CD4-positive, alpha-beta memory T cell (primary cell): ENCODE measurements around the gene JADE1. TPM values are rescaled to one million over a fixed set of nuclear protein-coding genes. Genes with fewer than 3 reads are reported as not detected.

Experiments
- CTCF ChIA-PET: fragments of 350-600 bp; sonication (Branson Sonifier 250); formaldehyde crosslinking; loops from one replicate; lab custom pipeline; 2021; ENCODE audit warnings: inconsistent platforms; ENCODE audit not compliant: partially characterized antibody; lab: Charles Lee
- POLR2A ChIA-PET: fragments of 350-600 bp; sonication (Branson Sonifier 250); formaldehyde crosslinking; loops from one replicate; lab custom pipeline; 2021; ENCODE audit not compliant: partially characterized antibody; lab: Charles Lee
- DNase-seq, 5 donors: peaks; one replicate each; pipeline versions ENCODE4 v3.0.0 to v3.0.0-alpha.2; 2020 to 2022; ENCODE audit warnings: mixed read lengths in 1 of 5
- H3K27ac ChIP-seq: one replicate; pipeline ENCODE4 v1.7.0; 2013; ENCODE audit warnings: low read depth, low read length
- H3K27me3 ChIP-seq: 2 replicates; pipeline ENCODE4 v1.7.0; 2013; ENCODE audit warnings: mild to moderate bottlenecking, low read length, moderate library complexity; ENCODE audit not compliant: insufficient read depth
- H3K36me3 ChIP-seq: 2 replicates; pipeline ENCODE4 v1.7.0; 2013; ENCODE audit warnings: mild to moderate bottlenecking, low read length, moderate library complexity; ENCODE audit not compliant: insufficient read depth
- H3K4me1 ChIP-seq: 2 replicates; pipeline ENCODE4 v1.7.0; 2013; ENCODE audit warnings: mild to moderate bottlenecking, low read length, moderate library complexity; ENCODE audit not compliant: insufficient read depth
- H3K4me3 ChIP-seq, 2 donors: one replicate each; pipeline ENCODE4 v1.7.0; 2013; ENCODE audit warnings: low read length in 2 of 2, mild to moderate bottlenecking in 1 of 2
- H3K9me3 ChIP-seq, 2 donors: one replicate each; pipeline ENCODE4 v1.7.0; 2013; ENCODE audit warnings: low read length in 2 of 2, control low read depth in 1 of 2; ENCODE audit not compliant: control insufficient read depth in 1 of 2
- H3K27ac Mint-ChIP-seq, 7 donors: one replicate each; pipeline ENCODE4 v1.8.0; 2020 to 2021; ENCODE audit warnings: mixed read lengths in 7 of 7, mild to moderate bottlenecking in 6 of 7, inconsistent platforms in 3 of 7, moderate library complexity in 3 of 7
- H3K27me3 Mint-ChIP-seq, 2 donors: one replicate each; pipeline ENCODE4 v1.8.0; 2020 to 2021; ENCODE audit warnings: mixed read lengths in 2 of 2
- H3K36me3 Mint-ChIP-seq, 2 donors: one replicate each; pipeline ENCODE4 v1.8.0; 2020 to 2021; ENCODE audit warnings: mixed read lengths in 2 of 2, inconsistent platforms in 1 of 2, mild to moderate bottlenecking in 1 of 2
- H3K4me1 Mint-ChIP-seq, 4 donors: one replicate each; pipeline ENCODE4 v1.8.0; 2020 to 2021; ENCODE audit warnings: mixed read lengths in 4 of 4, mild to moderate bottlenecking in 1 of 4
- H3K4me3 Mint-ChIP-seq, 8 donors: one replicate each; pipeline ENCODE4 v1.8.0; 2020 to 2021; ENCODE audit warnings: mixed read lengths in 8 of 8, mild to moderate bottlenecking in 7 of 8, moderate library complexity in 6 of 8, inconsistent platforms in 3 of 8
- H3K9me3 Mint-ChIP-seq, 8 donors: one replicate each; pipeline ENCODE4 v1.8.0; 2020 to 2021; ENCODE audit warnings: mixed read lengths in 8 of 8, mild to moderate bottlenecking in 5 of 8, inconsistent platforms in 3 of 8, moderate library complexity in 1 of 8
- intact Hi-C: fragments of 100-400 bp; cut with micrococcal nuclease; formaldehyde crosslinking; loops from one replicate; pipeline ENCODE4 v1.15.1; 2023
- polyA plus RNA-seq, 2 donors: library from polyadenylated mRNA; unstranded; fragments of 300-500 nt; fragmentation: Illumina TruSeq; gene quantifications; one replicate each; pipeline ENCODE4 v1.2.3, GENCODE V29; 2021
- total RNA-seq, 2 experiments: library from RNA; stranded (reverse); gene quantifications; one replicate each; pipeline ENCODE4 v1.2.3, GENCODE V29; 2021

Gene JADE1
- total and polyA plus RNA-seq, 4 experiments from 2014 or later, result 44.9 to 67.3 (median 59.9) TPM

GRCh38 chr4:128853741-128854140 lies 44.2 kb downstream of the JADE1 start:
- peaks cover 70% of the 10 kb centered on the region for H3K36me3 ChIP-seq
- H3K27ac ChIP-seq, result no peak overlapping the region
- H3K9me3 Mint-ChIP-seq, result no peaks in the 10 kb centered on the region
- no peak overlapping the region for H3K4me3 ChIP-seq
- peak overlapping the region in 2 of 8 donors; percentile 38 to 44 for H3K4me3 Mint-ChIP-seq
- peaks cover 70 to 85% of the 10 kb centered on the region in 2 donors for H3K36me3 Mint-ChIP-seq
- H3K27me3 ChIP-seq, result no peaks in the 10 kb centered on the region
- intact Hi-C loops, result no loop called here
- no peaks in the 10 kb centered on the region for H3K27me3 Mint-ChIP-seq
- POLR2A ChIA-PET, result interaction anchor here (0.9 to 2.1 kb wide), 3 partner anchors 13 to 44 kb away, joined by 4 to 15 read pairs (median 5); partner anchors contain the start of gene JADE1
- CTCF ChIA-PET, result interaction anchor here (1.8 to 3.5 kb wide), 5 partner anchors 9 to 399 kb away, joined by 5 to 24 read pairs (median 8); no protein-coding TSS in a partner anchor
- peaks cover 22% of the 10 kb centered on the region for H3K4me1 ChIP-seq
- DNase-seq, result no peak
- H3K9me3 ChIP-seq, result no peaks in the 10 kb centered on the region
- peak overlapping the region in 6 of 7 donors; percentile 53 to 92 (median 83) for H3K27ac Mint-ChIP-seq
- H3K4me1 Mint-ChIP-seq, result peaks cover 17 to 38% (median 25%) of the 10 kb centered on the region in 4 donors

- CTCF ChIA-PET, result interaction anchor here (1.6 to 3.5 kb wide), 6 partner anchors 8 to 400 kb away, joined by 4 to 24 read pairs (median 6); no protein-coding TSS in a partner anchor
- intact Hi-C loops, result no loop called here
- H3K9me3 ChIP-seq, result no peaks in the 10 kb centered on the region
- H3K27me3 ChIP-seq, result no peaks in the 10 kb centered on the region
- Mint-ChIP-seq H3K27ac (peak overlapping the region in 6 of 7 donors; percentile 53 to 92 (median 86)), H3K9me3 (no peaks in the 10 kb centered on the region), H3K4me1 (peaks cover 22 to 45% (median 29%) of the 10 kb centered on the region in 4 donors), H3K4me3 (peak overlapping the region in 6 of 8 donors; percentile 19 to 48 (median 46)), H3K36me3 (peaks cover 71 to 85% of the 10 kb centered on the region in 2 donors), H3K27me3 (no peaks in the 10 kb centered on the region)
- H3K27ac ChIP-seq, result no peak overlapping the region
- no peak overlapping the region for H3K4me3 ChIP-seq
- peak; percentile 26 to 47 (median 35) for DNase-seq
- H3K36me3 ChIP-seq, result peaks cover 63% of the 10 kb centered on the region
- peaks cover 22% of the 10 kb centered on the region for H3K4me1 ChIP-seq
- POLR2A ChIA-PET, result interaction anchor here (0.9 to 2.1 kb wide), 3 partner anchors 13 to 44 kb away, joined by 4 to 15 read pairs (median 5); partner anchors contain the start of gene JADE1
Observed at GRCh38 chr4:128854433-128854832, 44.9 kb downstream of the JADE1 start.

GRCh38 chr4:128855621-128856020 lies 46.1 kb downstream of the JADE1 start:
- peaks cover 20 to 54% (median 32%) of the 10 kb centered on the region in 4 donors for H3K4me1 Mint-ChIP-seq
- peaks cover 55% of the 10 kb centered on the region for H3K36me3 ChIP-seq
- H3K4me3 Mint-ChIP-seq, result no peak overlapping the region
- peaks cover 69 to 86% of the 10 kb centered on the region in 2 donors for H3K36me3 Mint-ChIP-seq
- H3K27me3 ChIP-seq, result no peaks in the 10 kb centered on the region
- H3K9me3 Mint-ChIP-seq, result no peaks in the 10 kb centered on the region
- DNase-seq, result no peak
- H3K27me3 Mint-ChIP-seq, result no peaks in the 10 kb centered on the region
- intact Hi-C loops, result no loop called here
- H3K27ac ChIP-seq, result no peak overlapping the region
- peaks cover 22% of the 10 kb centered on the region for H3K4me1 ChIP-seq
- no peaks in the 10 kb centered on the region for H3K9me3 ChIP-seq
- no peak overlapping the region for H3K4me3 ChIP-seq
- ChIA-PET CTCF (interaction anchor here (1.3 to 3.5 kb wide), 5 partner anchors 7 to 401 kb away, joined by 4 to 24 read pairs (median 5); no protein-coding TSS in a partner anchor), POLR2A (interaction anchor here (2.1 to 2.3 kb wide), 2 partner anchors 43 to 46 kb away, joined by 8 to 15 read pairs; partner anchors contain the start of gene JADE1)
- peak overlapping the region in 3 of 7 donors; percentile 51 to 81 (median 79) for H3K27ac Mint-ChIP-seq

GRCh38 chr4:128856246-128856645 lies 46.7 kb downstream of the JADE1 start:
- Mint-ChIP-seq H3K27me3 (no peaks in the 10 kb centered on the region), H3K36me3 (peaks cover 69 to 86% of the 10 kb centered on the region in 2 donors), H3K27ac (peak overlapping the region in 3 of 7 donors; percentile 32 to 57 (median 51)), H3K4me3 (no peak overlapping the region), H3K4me1 (peaks cover 24 to 59% (median 38%) of the 10 kb centered on the region in 4 donors), H3K9me3 (no peaks in the 10 kb centered on the region)
- Histone ChIP-seq H3K27ac (no peak overlapping the region), H3K4me3 (no peak overlapping the region), H3K27me3 (no peaks in the 10 kb centered on the region), H3K4me1 (peaks cover 27% of the 10 kb centered on the region), H3K9me3 (no peaks in the 10 kb centered on the region), H3K36me3 (peaks cover 48% of the 10 kb centered on the region)
- ChIA-PET CTCF (interaction anchor here (1.3 to 2.6 kb wide), 2 partner anchors 43 to 74 kb away, joined by 4 to 16 read pairs; no protein-coding TSS in a partner anchor), POLR2A (interaction anchor here (2.3 kb wide), 1 partner anchor 44 kb away, joined by 8 read pairs; no protein-coding TSS in a partner anchor)
- intact Hi-C loops, result no loop called here
- DNase-seq, result no peak

- Mint-ChIP-seq H3K9me3 (peaks cover 0 to 2% (median 0%) of the 10 kb centered on the region in 8 donors), H3K27ac (peak overlapping the region in 5 of 7 donors; percentile 11 to 85 (median 67)), H3K27me3 (no peaks in the 10 kb centered on the region), H3K4me1 (peaks cover 39 to 60% (median 50%) of the 10 kb centered on the region in 4 donors), H3K4me3 (peak overlapping the region in 1 of 8 donors; percentile 50), H3K36me3 (peaks cover 64 to 85% of the 10 kb centered on the region in 2 donors)
- H3K36me3 ChIP-seq, result peaks cover 35% of the 10 kb centered on the region
- H3K27me3 ChIP-seq, result no peaks in the 10 kb centered on the region
- H3K9me3 ChIP-seq, result no peaks in the 10 kb centered on the region
- H3K4me3 ChIP-seq, result no peak overlapping the region
- intact Hi-C loops, result no loop called here
- H3K27ac ChIP-seq, result no peak overlapping the region
- no peak for DNase-seq
- ChIA-PET POLR2A (no interaction called here), CTCF (no interaction called here)
- H3K4me1 ChIP-seq, result peaks cover 39% of the 10 kb centered on the region
Observed at GRCh38 chr4:128858879-128859671, 49.6 kb downstream of the JADE1 start.

GRCh38 chr4:128859887-128860677 lies 50.6 kb downstream of the JADE1 start:
- peaks cover 0 to 2% (median 0%) of the 10 kb centered on the region in 8 donors for H3K9me3 Mint-ChIP-seq
- peaks cover 60 to 83% of the 10 kb centered on the region in 2 donors for H3K36me3 Mint-ChIP-seq
- intact Hi-C loops, result loop anchor here (5.0 kb wide), 1 partner anchor 232 kb away; the partner anchor contains the start of gene SCLT1
- Histone ChIP-seq H3K9me3 (no peaks in the 10 kb centered on the region), H3K4me3 (no peak overlapping the region), H3K4me1 (peaks cover 29% of the 10 kb centered on the region), H3K36me3 (peaks cover 33% of the 10 kb centered on the region), H3K27me3 (no peaks in the 10 kb centered on the region), H3K27ac (no peak overlapping the region)
- H3K4me1 Mint-ChIP-seq, result peaks cover 32 to 50% (median 41%) of the 10 kb centered on the region in 4 donors
- no peaks in the 10 kb centered on the region for H3K27me3 Mint-ChIP-seq
- ChIA-PET CTCF (interaction anchor here (0.8 to 5.9 kb wide), 3 partner anchors 19 to 77 kb away, joined by 3 to 52 read pairs (median 3); no protein-coding TSS in a partner anchor), POLR2A (no interaction called here)
- H3K4me3 Mint-ChIP-seq, result no peak overlapping the region
- peak overlapping the region in 5 of 7 donors; percentile 8 to 77 (median 25) for H3K27ac Mint-ChIP-seq
- DNase-seq, result no peak
